Prostate gland (tissue), 2 donors: ENCODE data around the gene RNF217. TPM values are rescaled to one million over a fixed set of nuclear protein-coding genes. Genes with fewer than 3 reads are reported as not detected.

Experiments used
- DNase-seq: peaks from one replicate; pipeline ENCODE4 v3.0.0-alpha.2; 2019; ENCODE audit warnings: low spot score
- H3K27ac ChIP-seq, 2 donors: fragments of 200-600 bp; sonication (generic); 2 replicates each; pipeline ENCODE4 v1.5.1; 2017 to 2019
- H3K27me3 ChIP-seq: fragments of 200-600 bp; sonication (generic); replicated peaks from 2 replicates; pipeline ENCODE4 v1.5.1; 2019; ENCODE audit not compliant: insufficient read depth
- H3K36me3 ChIP-seq, 2 donors: fragments of 200-600 bp; sonication (generic); 1 replicate in 1 of 2; 2 replicates in 1 of 2; pipeline versions ENCODE4 v1.5.1 to v1.8.1; 2017 to 2019
- H3K4me1 ChIP-seq: fragments of 200-600 bp; sonication (generic); replicated peaks from 2 replicates; pipeline ENCODE4 v1.5.1; 2019
- H3K4me3 ChIP-seq, 2 donors: fragments of 200-600 bp; sonication (generic); 2 replicates each; pipeline ENCODE4 v1.5.1; 2017 to 2019
- H3K9me3 ChIP-seq: fragments of 200-600 bp; sonication (generic); 2 replicates; pipeline ENCODE4 v1.5.1; 2017
- POLR2A ChIP-seq: fragments of 450-650 bp; IDR thresholded peaks from one replicate; pipeline ENCODE4 v1.6.1; 2016; ENCODE audit warnings: antibody characterized with exemption, mild to moderate bottlenecking
- POLR2AphosphoS5 ChIP-seq: sonication (generic); formaldehyde crosslinking; IDR thresholded peaks from one replicate; pipeline ENCODE4 v1.6.1; 2017; ENCODE audit warnings: antibody characterized with exemption
- WGBS: methylation state at CpG from one replicate; pipeline ENCODE4 v1.1.5; 2018; 5-methylcytosine and 5-hydroxymethylcytosine counted together
- intact Hi-C: fragments of 100-400 bp; cut with DNase I; formaldehyde crosslinking; loops from one replicate; pipeline ENCODE4 v1.14.2; 2022
- total RNA-seq, 2 donors: library from RNA; depleted of rRNA; stranded (reverse); fragments of >200 nt; gene quantifications; one replicate each; pipeline ENCODE4 v1.1.0, GENCODE V29; 2016
- TF ChIP-seq, protein P1 (sequence below), 4 experiments: fragments of 200-600 bp in 2 of 4; fragments of 450-650 bp in 2 of 4; sonication (generic) in 2 of 4; IDR thresholded peaks; 1 replicate in 3 of 4; 2 replicates in 1 of 4; pipeline ENCODE4 v1.5.1; 2016 to 2019; ENCODE audit warnings: antibody characterized with exemption in 4 of 4, mild to moderate bottlenecking in 2 of 4, moderate library complexity in 2 of 4

Gene RNF217
- total RNA-seq, 2 donors from 2014 or later = 12.1 to 24.3 TPM

DNA sequence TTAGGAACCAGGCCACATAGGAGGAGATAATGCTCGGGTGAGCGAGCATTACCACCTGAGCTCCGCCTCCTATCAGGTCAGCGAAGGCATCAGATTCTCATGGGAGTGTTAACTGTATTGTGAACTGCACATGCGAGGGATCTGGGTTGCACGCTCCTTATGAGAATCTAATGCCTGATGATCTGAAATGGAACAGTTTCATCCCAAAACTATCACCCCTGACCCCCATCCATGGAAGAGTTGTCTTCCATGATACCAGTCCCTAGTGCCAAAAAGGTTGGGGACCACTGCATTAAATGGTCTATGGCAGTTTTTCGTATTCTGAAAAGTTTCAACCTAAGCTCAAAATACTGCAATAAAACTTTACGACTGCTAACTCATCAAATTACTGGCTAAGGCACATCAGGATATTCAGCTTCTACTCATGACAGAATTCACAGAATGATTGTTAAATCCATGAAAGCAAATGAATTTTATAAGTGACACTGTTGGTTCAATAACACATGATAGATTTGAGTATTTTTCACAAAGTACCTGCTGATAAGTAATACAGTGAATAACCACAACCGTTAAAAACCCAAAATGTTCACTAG is 25.9 kb downstream of the RNF217 start:
- Histone ChIP-seq H3K27ac (no peak overlapping the region), H3K9me3 (no peaks in the 10 kb centered on the region), H3K4me3 (no peak overlapping the region), H3K36me3 (no peaks in the 10 kb centered on the region), H3K27me3 (no peaks in the 10 kb centered on the region), H3K4me1 (no peaks in the 10 kb centered on the region)
- intact Hi-C loops = no loop called here
- no peak for DNase-seq
- TF ChIP-seq POLR2A = no peak
- TF ChIP-seq, protein P1, sequence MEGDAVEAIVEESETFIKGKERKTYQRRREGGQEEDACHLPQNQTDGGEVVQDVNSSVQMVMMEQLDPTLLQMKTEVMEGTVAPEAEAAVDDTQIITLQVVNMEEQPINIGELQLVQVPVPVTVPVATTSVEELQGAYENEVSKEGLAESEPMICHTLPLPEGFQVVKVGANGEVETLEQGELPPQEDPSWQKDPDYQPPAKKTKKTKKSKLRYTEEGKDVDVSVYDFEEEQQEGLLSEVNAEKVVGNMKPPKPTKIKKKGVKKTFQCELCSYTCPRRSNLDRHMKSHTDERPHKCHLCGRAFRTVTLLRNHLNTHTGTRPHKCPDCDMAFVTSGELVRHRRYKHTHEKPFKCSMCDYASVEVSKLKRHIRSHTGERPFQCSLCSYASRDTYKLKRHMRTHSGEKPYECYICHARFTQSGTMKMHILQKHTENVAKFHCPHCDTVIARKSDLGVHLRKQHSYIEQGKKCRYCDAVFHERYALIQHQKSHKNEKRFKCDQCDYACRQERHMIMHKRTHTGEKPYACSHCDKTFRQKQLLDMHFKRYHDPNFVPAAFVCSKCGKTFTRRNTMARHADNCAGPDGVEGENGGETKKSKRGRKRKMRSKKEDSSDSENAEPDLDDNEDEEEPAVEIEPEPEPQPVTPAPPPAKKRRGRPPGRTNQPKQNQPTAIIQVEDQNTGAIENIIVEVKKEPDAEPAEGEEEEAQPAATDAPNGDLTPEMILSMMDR (IDR thresholded peaks at IDR 0.05) = no peak
- TF ChIP-seq POLR2AphosphoS5 = no peak
- WGBS = 92% methylated on average over 9 of the region's 9 CpGs

DNA sequence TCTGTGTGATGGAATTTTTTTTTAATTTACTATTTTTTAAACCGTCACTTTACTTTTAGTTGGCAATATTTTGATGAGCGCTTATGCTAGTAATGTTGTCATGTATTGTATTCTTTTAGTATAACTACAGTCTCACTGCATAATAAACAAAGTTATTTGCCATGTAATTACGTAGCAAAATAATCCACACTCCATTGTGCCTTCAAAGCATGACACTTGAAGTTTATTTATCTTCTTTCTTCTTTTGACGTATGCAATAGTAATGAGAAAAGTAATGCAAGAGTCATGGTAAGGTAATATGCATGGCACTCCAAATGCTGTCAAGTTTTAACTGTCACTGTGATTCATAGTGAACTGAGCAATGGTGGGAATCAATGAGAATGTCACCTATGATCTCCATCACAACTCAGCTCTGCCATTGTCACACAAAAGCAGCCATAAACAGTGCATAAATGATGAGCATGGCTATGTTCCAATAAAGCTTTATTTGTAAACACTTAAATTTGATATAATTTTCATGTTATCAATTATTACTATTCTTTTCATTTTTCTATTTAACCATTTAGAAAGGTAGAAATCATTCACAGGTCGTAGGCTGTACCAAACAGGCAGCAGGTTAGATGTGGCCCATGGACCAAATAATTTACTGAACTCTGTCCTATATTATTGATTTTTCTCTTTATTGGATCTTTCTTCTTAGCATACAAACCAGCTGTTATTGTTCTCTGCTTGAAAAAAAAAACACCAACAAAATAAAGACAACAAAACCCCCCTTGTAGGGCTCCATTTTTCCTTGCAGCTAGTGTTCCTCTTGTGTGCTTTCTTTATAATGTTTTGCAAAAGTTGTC is 27.1 kb downstream of the RNF217 start:
- no peak for DNase-seq
- no peaks in the 10 kb centered on the region for H3K4me1 ChIP-seq
- no peaks in the 10 kb centered on the region for H3K27me3 ChIP-seq
- H3K9me3 ChIP-seq = no peaks in the 10 kb centered on the region
- H3K4me3 ChIP-seq = no peak overlapping the region
- intact Hi-C loops = no loop called here
- 94% methylated on average over 5 of the region's 5 CpGs for WGBS
- H3K36me3 ChIP-seq = no peaks in the 10 kb centered on the region
- no peak for TF ChIP-seq POLR2A
- TF ChIP-seq, protein P1 (IDR thresholded peaks at IDR 0.05) = no peak
- no peak for TF ChIP-seq POLR2AphosphoS5
- H3K27ac ChIP-seq = no peak overlapping the region

- no peak for DNase-seq
- H3K27me3 ChIP-seq = no peaks in the 10 kb centered on the region
- H3K27ac ChIP-seq = no peak overlapping the region
- no peaks in the 10 kb centered on the region for H3K36me3 ChIP-seq
- intact Hi-C loops = no loop called here
- H3K4me3 ChIP-seq = no peak overlapping the region
- H3K9me3 ChIP-seq = no peaks in the 10 kb centered on the region
- TF ChIP-seq, protein P1 (IDR thresholded peaks at IDR 0.05) = no peak
- no peak for TF ChIP-seq POLR2A
- 97% methylated on average over 1 of the region's 1 CpG for WGBS
- H3K4me1 ChIP-seq = no peaks in the 10 kb centered on the region
Observed at GRCh38 chr6:124990988-124991387, 28.8 kb downstream of the RNF217 start.

- Histone ChIP-seq H3K27ac (no peak overlapping the region), H3K4me3 (no peak overlapping the region), H3K4me1 (no peaks in the 10 kb centered on the region), H3K27me3 (no peaks in the 10 kb centered on the region), H3K36me3 (no peaks in the 10 kb centered on the region), H3K9me3 (no peaks in the 10 kb centered on the region)
- intact Hi-C loops = no loop called here
- DNase-seq = no peak
- WGBS = 98% methylated on average over 1 of the region's 1 CpG
- TF ChIP-seq, protein P1 (IDR thresholded peaks at IDR 0.05) = no peak
- TF ChIP-seq POLR2A = no peak
- no peak for TF ChIP-seq POLR2AphosphoS5
Observed at GRCh38 chr6:124991764-124992295, 29.6 kb downstream of the RNF217 start.
